ENCODE data around the gene PAPPA. TPM values are rescaled to one million over a fixed set of nuclear protein-coding genes. Genes with fewer than 3 reads are reported as not detected.

The PAPPA gene
- total and polyA plus RNA-seq, 9 of the 15 experiments (the other 6 are each of a cell fraction or from before 2014, with no cell fraction given): 0.06 to 0.18 (median 0.11) TPM

DNA sequence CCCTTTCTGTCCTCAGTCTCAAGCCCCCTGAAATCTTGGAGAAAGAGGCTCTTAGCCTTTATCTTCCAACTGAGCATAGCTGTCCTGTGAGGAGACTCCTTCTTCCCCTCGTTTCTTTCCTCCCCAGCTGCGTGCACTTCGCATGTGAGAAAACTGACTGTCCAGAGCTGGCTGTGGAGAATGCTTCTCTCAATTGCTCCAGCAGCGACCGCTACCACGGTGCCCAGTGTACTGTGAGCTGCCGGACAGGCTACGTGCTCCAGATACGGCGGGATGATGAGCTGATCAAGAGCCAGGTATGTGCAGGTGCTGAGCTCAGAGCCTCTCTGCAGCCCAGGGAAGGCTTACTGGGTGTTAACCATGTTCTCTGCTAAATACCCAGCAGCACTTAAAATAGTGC is 190.8 kb downstream of the PAPPA start:
- no peak overlapping the region for H3K4me3 ChIP-seq
- DNase-seq (ENCODE audit: extremely low read depth in 1 of 4, low spot score in 3 of 4) (no peak), FAIRE-seq (no peak), ATAC-seq (no peak; the same call in 2 of the 3 replicates)
- ChIA-PET POLR2A (interaction anchor here (0.6 to 1.5 kb wide), 4 partner anchors 9 to 172 kb away, joined by 3 to 7 read pairs (median 3); no protein-coding TSS in a partner anchor), CTCF (ENCODE audit: low intra/inter-chr PET ratio) (no interaction called here)
- H3K9ac ChIP-seq (ENCODE audit: insufficient read depth in 1 of 2, low read depth in 2 of 2, low read length in 2 of 2): 0 out of 4 replicates have a peak overlapping the region, but pooled peaks of 1 of the 2 experiments have one; percentile 33
- intact Hi-C loops (cut with micrococcal nuclease): no loop called here
- no TSS peak for BruUV-seq (replicated peaks)
- no peak overlapping the region for H3K4me2 ChIP-seq (ENCODE audit: insufficient read depth, low read length)
- TF ChIP-seq, protein P1, sequence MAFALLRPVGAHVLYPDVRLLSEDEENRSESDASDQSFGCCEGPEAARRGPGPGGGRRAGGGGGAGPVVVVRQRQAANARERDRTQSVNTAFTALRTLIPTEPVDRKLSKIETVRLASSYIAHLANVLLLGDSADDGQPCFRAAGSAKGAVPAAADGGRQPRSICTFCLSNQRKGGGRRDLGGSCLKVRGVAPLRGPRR (CRISPR knock-in tag; IDR thresholded peaks at IDR 0.05): no peak
- TF ChIP-seq NCOA1 (IDR thresholded peaks at IDR 0.05; ENCODE audit: low read depth): no peak
- no peak for TF ChIP-seq SP2 (IDR thresholded peaks at IDR 0.05; ENCODE audit: extremely low read depth, low read depth, low read length, poor library complexity, severe bottlenecking)
- TF ChIP-seq, protein P2, sequence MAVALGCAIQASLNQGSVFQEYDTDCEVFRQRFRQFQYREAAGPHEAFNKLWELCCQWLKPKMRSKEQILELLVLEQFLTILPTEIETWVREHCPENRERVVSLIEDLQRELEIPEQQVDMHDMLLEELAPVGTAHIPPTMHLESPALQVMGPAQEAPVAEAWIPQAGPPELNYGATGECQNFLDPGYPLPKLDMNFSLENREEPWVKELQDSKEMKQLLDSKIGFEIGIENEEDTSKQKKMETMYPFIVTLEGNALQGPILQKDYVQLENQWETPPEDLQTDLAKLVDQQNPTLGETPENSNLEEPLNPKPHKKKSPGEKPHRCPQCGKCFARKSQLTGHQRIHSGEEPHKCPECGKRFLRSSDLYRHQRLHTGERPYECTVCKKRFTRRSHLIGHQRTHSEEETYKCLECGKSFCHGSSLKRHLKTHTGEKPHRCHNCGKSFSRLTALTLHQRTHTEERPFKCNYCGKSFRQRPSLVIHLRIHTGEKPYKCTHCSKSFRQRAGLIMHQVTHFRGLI (CRISPR knock-in tag; IDR thresholded peaks at IDR 0.05): no peak
- TF ChIP-seq ZNF165 (CRISPR knock-in tag; IDR thresholded peaks at IDR 0.05; ENCODE audit: borderline replicate concordance): no peak
- TF ChIP-seq, protein P3, sequence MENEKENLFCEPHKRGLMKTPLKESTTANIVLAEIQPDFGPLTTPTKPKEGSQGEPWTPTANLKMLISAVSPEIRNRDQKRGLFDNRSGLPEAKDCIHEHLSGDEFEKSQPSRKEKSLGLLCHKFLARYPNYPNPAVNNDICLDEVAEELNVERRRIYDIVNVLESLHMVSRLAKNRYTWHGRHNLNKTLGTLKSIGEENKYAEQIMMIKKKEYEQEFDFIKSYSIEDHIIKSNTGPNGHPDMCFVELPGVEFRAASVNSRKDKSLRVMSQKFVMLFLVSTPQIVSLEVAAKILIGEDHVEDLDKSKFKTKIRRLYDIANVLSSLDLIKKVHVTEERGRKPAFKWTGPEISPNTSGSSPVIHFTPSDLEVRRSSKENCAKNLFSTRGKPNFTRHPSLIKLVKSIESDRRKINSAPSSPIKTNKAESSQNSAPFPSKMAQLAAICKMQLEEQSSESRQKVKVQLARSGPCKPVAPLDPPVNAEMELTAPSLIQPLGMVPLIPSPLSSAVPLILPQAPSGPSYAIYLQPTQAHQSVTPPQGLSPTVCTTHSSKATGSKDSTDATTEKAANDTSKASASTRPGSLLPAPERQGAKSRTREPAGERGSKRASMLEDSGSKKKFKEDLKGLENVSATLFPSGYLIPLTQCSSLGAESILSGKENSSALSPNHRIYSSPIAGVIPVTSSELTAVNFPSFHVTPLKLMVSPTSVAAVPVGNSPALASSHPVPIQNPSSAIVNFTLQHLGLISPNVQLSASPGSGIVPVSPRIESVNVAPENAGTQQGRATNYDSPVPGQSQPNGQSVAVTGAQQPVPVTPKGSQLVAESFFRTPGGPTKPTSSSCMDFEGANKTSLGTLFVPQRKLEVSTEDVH (IDR thresholded peaks at IDR 0.05; ENCODE audit: low read depth, partially characterized antibody): no peak
- TF ChIP-seq HNRNPH1 (optimal IDR thresholded peaks at IDR 0.05; ENCODE audit: low read depth, low read length): no peak
- H3K36me3 ChIP-seq (ENCODE audit: control insufficient read depth, insufficient read depth, low read length): no peaks in the 10 kb centered on the region
- H3K79me2 ChIP-seq (ENCODE audit: control insufficient read depth, insufficient read depth, low read length): no peaks in the 10 kb centered on the region
- no peaks in the 10 kb centered on the region for H3K9me1 ChIP-seq (ENCODE audit: control insufficient read depth, insufficient read depth, low read length)
- H3K4me1 ChIP-seq (replicated peaks in 1 of 2; ENCODE audit: control insufficient read depth in 2 of 2, insufficient read depth in 2 of 2, low read length in 2 of 2): no peaks in the 10 kb centered on the region
- no peaks in the 10 kb centered on the region for H3K27me3 ChIP-seq (ENCODE audit: control insufficient read depth in 2 of 2, insufficient read depth in 2 of 2, low read length in 2 of 2)
- H2AFZ ChIP-seq (ENCODE audit: low read depth, low read length): no peak overlapping the region
- H3K27ac ChIP-seq (ENCODE audit: extremely low read depth, low read depth, low read length): no peak overlapping the region
- no peaks in the 10 kb centered on the region for H4K20me1 ChIP-seq (replicated peaks; ENCODE audit: control insufficient read depth, insufficient read depth, low read length)
- no peaks in the 10 kb centered on the region for H3K9me3 ChIP-seq (replicated peaks; ENCODE audit: control insufficient read depth, insufficient read depth, low read depth, low read length)
- WGBS (ENCODE audit: insufficient coverage, low coverage, missing lambda C conversion rate): 30% methylated on average over 10 of the region's 10 CpGs
- in situ Hi-C loops (cut with MboI): no loop called here
